ENCODE data around the gene EPHA6.

The EPHA6 gene

DNA sequence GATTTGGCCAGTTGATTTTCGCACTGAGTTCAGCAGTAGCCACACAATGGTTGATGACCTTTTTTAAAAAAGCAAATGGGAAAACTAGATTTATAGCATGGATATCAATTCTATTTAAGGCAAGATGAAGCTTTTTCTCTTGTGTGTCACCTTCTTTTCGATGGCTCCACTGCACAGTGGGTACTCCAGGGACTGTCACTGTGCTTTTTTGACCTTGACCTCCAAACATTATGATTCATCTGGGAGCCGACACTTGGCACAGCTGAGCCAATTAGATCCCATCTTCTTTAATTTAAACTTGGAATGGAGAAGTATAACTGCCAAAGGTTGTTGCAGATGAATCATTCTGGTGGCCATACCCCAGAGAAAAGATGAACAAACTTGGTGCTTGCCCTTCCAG lies 367.3 kb downstream of the EPHA6 start:
- H3K4me3 ChIP-seq (ENCODE audit: low read depth, low read length): no peak overlapping the region
- in situ Hi-C loops (cut with HindIII; ENCODE audit: low sequenced_read_pairs): no loop called here
- TF ChIP-seq, protein P1, sequence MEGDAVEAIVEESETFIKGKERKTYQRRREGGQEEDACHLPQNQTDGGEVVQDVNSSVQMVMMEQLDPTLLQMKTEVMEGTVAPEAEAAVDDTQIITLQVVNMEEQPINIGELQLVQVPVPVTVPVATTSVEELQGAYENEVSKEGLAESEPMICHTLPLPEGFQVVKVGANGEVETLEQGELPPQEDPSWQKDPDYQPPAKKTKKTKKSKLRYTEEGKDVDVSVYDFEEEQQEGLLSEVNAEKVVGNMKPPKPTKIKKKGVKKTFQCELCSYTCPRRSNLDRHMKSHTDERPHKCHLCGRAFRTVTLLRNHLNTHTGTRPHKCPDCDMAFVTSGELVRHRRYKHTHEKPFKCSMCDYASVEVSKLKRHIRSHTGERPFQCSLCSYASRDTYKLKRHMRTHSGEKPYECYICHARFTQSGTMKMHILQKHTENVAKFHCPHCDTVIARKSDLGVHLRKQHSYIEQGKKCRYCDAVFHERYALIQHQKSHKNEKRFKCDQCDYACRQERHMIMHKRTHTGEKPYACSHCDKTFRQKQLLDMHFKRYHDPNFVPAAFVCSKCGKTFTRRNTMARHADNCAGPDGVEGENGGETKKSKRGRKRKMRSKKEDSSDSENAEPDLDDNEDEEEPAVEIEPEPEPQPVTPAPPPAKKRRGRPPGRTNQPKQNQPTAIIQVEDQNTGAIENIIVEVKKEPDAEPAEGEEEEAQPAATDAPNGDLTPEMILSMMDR (IDR thresholded peaks at IDR 0.05; ENCODE audit: low read depth, low read length): no peak
- DNase-seq (ENCODE audit: low read depth, low spot score): no peak

DNA sequence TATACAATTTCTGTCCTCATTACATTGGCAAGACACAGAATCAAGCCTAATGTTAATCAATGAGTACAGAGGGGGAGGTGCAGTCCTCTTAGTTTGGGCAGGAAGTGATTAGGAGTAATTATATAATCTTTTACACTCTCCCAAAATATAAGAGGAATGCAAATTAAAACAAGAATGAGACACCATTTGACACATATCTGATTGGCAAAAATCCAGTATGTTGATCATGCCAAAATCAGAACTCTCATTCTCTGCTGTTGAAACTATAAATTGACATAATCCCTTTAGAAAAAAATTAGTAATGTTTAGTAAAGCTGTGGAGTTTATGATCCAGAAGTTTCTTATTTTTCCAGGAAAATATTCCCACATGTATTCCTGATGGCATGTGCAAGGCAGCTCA lies 373.4 kb downstream of the EPHA6 start:
- DNase-seq (ENCODE audit: low read depth, low spot score): no peak
- in situ Hi-C loops (cut with HindIII; ENCODE audit: low sequenced_read_pairs): no loop called here

DNA sequence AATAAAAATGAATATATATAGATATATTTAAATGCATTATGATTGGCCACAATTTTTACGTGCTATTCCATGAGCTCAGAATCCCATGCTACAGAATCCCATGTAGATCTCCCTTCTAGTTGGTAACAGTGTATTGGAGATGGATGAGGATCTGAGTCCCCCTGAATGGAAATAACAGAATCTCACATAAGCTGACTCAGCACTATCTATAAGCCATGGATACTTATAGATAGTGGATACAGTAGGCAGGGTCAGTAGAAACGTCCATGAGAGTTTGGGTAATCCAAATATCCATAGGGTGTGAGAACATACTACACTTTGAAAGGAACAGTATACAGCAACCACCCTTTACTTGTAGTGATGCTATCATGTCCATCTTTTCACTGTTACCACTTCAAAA lies 375.4 kb downstream of the EPHA6 start:
- in situ Hi-C loops (cut with HindIII; ENCODE audit: low sequenced_read_pairs): no loop called here
- H3K4me3 ChIP-seq (ENCODE audit: low read depth, low read length): no peak overlapping the region
- TF ChIP-seq, protein P1 (IDR thresholded peaks at IDR 0.05; ENCODE audit: low read depth, low read length): no peak
- no peak for DNase-seq (ENCODE audit: low read depth, low spot score)

More for the DNA sequence above, 373.4 kb downstream of the EPHA6 start:
- TF ChIP-seq, protein P1 (IDR thresholded peaks at IDR 0.05; ENCODE audit: low read depth, low read length): no peak
- H3K4me3 ChIP-seq (ENCODE audit: low read depth, low read length): no peak overlapping the region

DNA sequence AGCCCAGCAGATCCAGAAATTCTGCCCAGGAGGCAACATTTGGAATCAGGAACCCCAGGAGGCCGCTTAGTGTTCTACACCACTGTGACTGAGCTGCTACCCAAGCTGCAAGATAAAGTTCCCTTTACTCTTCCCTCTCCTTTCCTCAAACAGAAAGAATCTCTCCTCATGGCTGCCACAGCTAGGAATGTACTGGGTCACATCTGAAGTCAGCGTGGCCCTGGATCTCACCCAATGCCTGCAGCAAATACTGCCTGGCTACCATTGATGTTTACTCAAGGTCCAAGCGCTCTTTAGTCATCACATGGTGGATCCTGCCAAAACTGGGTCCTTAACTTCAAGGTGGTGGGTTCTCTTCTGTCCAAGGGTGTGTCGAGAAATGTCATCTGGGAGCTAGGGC lies 382.7 kb downstream of the EPHA6 start:
- TF ChIP-seq, protein P1 (IDR thresholded peaks at IDR 0.05; ENCODE audit: low read depth, low read length): no peak
- in situ Hi-C loops (cut with HindIII; ENCODE audit: low sequenced_read_pairs): no loop called here
- H3K4me3 ChIP-seq (ENCODE audit: low read depth, low read length): no peak overlapping the region
- DNase-seq (ENCODE audit: low read depth, low spot score): no peak

DNA sequence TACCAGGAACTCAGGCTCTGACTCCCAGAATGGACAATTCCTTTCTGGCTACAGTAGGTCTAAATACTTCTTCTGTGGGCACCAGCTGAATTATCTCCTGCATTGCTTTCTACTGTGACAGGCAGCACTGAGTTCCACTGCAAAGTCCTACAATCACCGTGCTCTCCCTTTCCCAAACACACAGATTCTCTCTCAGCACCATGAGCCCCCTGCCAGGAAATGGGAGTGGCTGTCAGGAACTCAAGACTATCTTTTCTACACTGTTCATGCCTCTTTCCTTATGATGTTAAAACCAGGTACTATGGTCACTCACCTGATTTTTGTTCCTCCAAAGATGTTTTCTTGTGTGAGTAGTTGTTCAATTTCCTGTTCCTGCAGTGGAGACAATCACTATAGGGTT lies 383.4 kb downstream of the EPHA6 start:
- H3K4me3 ChIP-seq (ENCODE audit: low read depth, low read length): no peak overlapping the region
- TF ChIP-seq, protein P1 (IDR thresholded peaks at IDR 0.05; ENCODE audit: low read depth, low read length): no peak
- DNase-seq (ENCODE audit: low read depth, low spot score): no peak
- in situ Hi-C loops (cut with HindIII; ENCODE audit: low sequenced_read_pairs): no loop called here

DNA sequence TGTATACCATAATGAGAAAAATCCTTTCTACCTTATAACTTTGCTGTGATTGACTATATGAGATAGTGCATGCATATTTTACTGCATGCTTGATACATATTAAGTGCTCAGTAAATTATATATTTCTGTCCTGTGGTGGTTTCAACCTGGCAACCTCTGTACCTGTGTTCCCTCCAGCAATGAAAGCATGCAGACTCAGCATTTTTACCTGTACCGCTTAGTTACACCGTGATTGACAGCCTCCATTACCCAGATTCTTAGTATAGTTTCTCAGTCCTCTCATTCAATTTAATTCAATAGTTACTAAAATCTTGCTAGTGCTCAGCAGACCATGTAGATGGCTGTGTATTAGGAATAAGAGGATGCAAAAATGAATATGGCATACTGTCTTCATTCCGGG lies 386.0 kb downstream of the EPHA6 start:
- no peak overlapping the region for H3K4me3 ChIP-seq (ENCODE audit: low read depth, low read length)
- DNase-seq (ENCODE audit: low read depth, low spot score): no peak
- in situ Hi-C loops (cut with HindIII; ENCODE audit: low sequenced_read_pairs): no loop called here
- TF ChIP-seq, protein P1 (IDR thresholded peaks at IDR 0.05; ENCODE audit: low read depth, low read length): no peak

DNA sequence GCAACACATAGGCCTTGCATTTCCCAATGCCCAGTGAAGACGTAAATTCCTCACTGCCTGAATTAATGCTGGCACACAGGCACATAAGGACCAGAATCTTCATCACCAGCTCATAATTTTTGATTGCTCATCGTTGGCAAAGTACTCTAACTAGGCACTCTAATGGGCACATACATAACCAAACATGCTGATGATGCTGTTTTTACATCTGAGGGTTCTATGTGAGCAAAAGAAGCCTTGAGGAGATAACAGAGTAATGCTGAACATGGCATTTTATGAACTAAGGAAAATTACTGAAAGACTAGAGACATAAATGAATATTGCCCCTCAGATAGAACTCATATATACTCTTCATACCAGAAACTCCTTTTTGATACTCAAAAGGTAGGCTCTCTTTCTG lies 387.4 kb downstream of the EPHA6 start:
- DNase-seq (ENCODE audit: low read depth, low spot score): no peak
- in situ Hi-C loops (cut with HindIII; ENCODE audit: low sequenced_read_pairs): no loop called here
- no peak overlapping the region for H3K4me3 ChIP-seq (ENCODE audit: low read depth, low read length)
- TF ChIP-seq, protein P1 (IDR thresholded peaks at IDR 0.05; ENCODE audit: low read depth, low read length): no peak
